Endothelial cell (in vitro differentiated cells): ENCODE results near the gene C14orf93. TPM values are rescaled to one million over a fixed set of nuclear protein-coding genes. Genes with fewer than 3 reads are reported as not detected.

Experiments
- DNase-seq: peaks from one replicate; pipeline ENCODE4 v3.0.0; 2021; ENCODE audit warnings: low spot score
- H3K27ac Mint-ChIP-seq: one replicate; pipeline ENCODE4 v1.8.0; 2021; ENCODE audit warnings: mixed read lengths, inconsistent platforms; ENCODE audit not compliant: unreplicated experiment
- H3K27me3 Mint-ChIP-seq: one replicate; pipeline ENCODE4 v1.8.0; 2021; ENCODE audit warnings: mild to moderate bottlenecking, moderate library complexity, mixed read lengths, inconsistent platforms; ENCODE audit not compliant: unreplicated experiment
- H3K36me3 Mint-ChIP-seq: one replicate; pipeline ENCODE4 v1.8.0; 2021; ENCODE audit warnings: mild to moderate bottlenecking, low read depth, mixed read lengths, inconsistent platforms; ENCODE audit not compliant: unreplicated experiment
- H3K4me1 Mint-ChIP-seq: one replicate; pipeline ENCODE4 v1.8.0; 2021; ENCODE audit warnings: mild to moderate bottlenecking, mixed read lengths, inconsistent platforms; ENCODE audit not compliant: unreplicated experiment
- H3K4me3 Mint-ChIP-seq: one replicate; pipeline ENCODE4 v1.8.0; 2021; ENCODE audit warnings: mild to moderate bottlenecking, mixed read lengths, inconsistent platforms; ENCODE audit not compliant: unreplicated experiment
- H3K9me3 Mint-ChIP-seq: one replicate; pipeline ENCODE4 v1.8.0; 2021; ENCODE audit warnings: mixed read lengths, inconsistent platforms; ENCODE audit not compliant: unreplicated experiment
- CTCF ChIP-seq: fragments of 200-600 bp; sonication (generic); IDR thresholded peaks from one replicate; pipeline ENCODE4 v1.5.0; 2021; ENCODE audit warnings: antibody characterized with exemption; ENCODE audit not compliant: unreplicated experiment
- total RNA-seq: library from RNA; stranded (reverse); fragmentation: NEBNext Ultra II Directional; extraction: Animal tissue kit (Norgen Biotek cat#: 25700); gene quantifications from one replicate; pipeline ENCODE4 v1.2.1, GENCODE V29; 2021; ENCODE audit not compliant: unreplicated experiment

C14orf93 gene
- total RNA-seq, 1 donor from 2014 or later, result 9.0 TPM

GRCh38 chr14:23030936-23031335, 21.0 kb upstream of the C14orf93 start:
- Mint-ChIP-seq H3K4me1 (peaks cover 21% of the 10 kb centered on the region), H3K4me3 (peak overlapping the region; percentile 35), H3K27me3 (peaks cover 4% of the 10 kb centered on the region), H3K27ac (peak overlapping the region; percentile 54), H3K36me3 (peaks cover 36% of the 10 kb centered on the region), H3K9me3 (no peaks in the 10 kb centered on the region)
- no peak for TF ChIP-seq CTCF
- DNase-seq, result no peak

GRCh38 chr14:23028799-23029198, 18.9 kb upstream of the C14orf93 start:
- peaks cover 25% of the 10 kb centered on the region for H3K4me1 Mint-ChIP-seq
- no peak for DNase-seq
- H3K27ac Mint-ChIP-seq, result no peak overlapping the region
- no peak for TF ChIP-seq CTCF
- no peaks in the 10 kb centered on the region for H3K9me3 Mint-ChIP-seq
- H3K4me3 Mint-ChIP-seq, result no peak overlapping the region
- peaks cover 51% of the 10 kb centered on the region for H3K36me3 Mint-ChIP-seq
- H3K27me3 Mint-ChIP-seq, result peaks cover 5% of the 10 kb centered on the region

- Mint-ChIP-seq H3K27me3 (peaks cover 6% of the 10 kb centered on the region), H3K36me3 (peaks cover 34% of the 10 kb centered on the region), H3K4me3 (peak overlapping the region; percentile 63), H3K27ac (no peak overlapping the region), H3K9me3 (no peaks in the 10 kb centered on the region), H3K4me1 (peaks cover 29% of the 10 kb centered on the region)
- no peak for DNase-seq
- TF ChIP-seq CTCF, result no peak
Measured at GRCh38 chr14:23025151-23025814, 15.3 kb upstream of the C14orf93 start.

GRCh38 chr14:23024612-23025075, 14.7 kb upstream of the C14orf93 start:
- Mint-ChIP-seq H3K4me1 (peaks cover 29% of the 10 kb centered on the region), H3K9me3 (no peaks in the 10 kb centered on the region), H3K27ac (no peak overlapping the region), H3K36me3 (peaks cover 34% of the 10 kb centered on the region), H3K27me3 (peaks cover 6% of the 10 kb centered on the region), H3K4me3 (no peak overlapping the region)
- no peak for DNase-seq
- TF ChIP-seq CTCF, result no peak

- Mint-ChIP-seq H3K36me3 (peaks cover 29% of the 10 kb centered on the region), H3K27ac (no peak overlapping the region), H3K4me3 (peak overlapping the region; percentile 16), H3K27me3 (peaks cover 6% of the 10 kb centered on the region), H3K9me3 (no peaks in the 10 kb centered on the region), H3K4me1 (peaks cover 29% of the 10 kb centered on the region)
- TF ChIP-seq CTCF, result no peak
- no peak for DNase-seq
Measured at GRCh38 chr14:23023795-23024152, 13.8 kb upstream of the C14orf93 start.
